Hematopoietic multipotent progenitor cell (in vitro differentiated cells): ENCODE measurements around the gene PSMB7. TPM values are rescaled to one million over a fixed set of nuclear protein-coding genes. Genes with fewer than 3 reads are reported as not detected.
A peak's percentile ranks its signal among the peaks of the same experiment; 100 is the strongest.

Source experiments
- DNase-seq, 3 donors: peaks; one replicate each; pipeline ENCODE4 v3.0.0-alpha.2; 2011 to 2015; ENCODE audit warnings: low read depth in 2 of 3, low spot score in 2 of 3
- total RNA-seq: library from RNA; depleted of rRNA; stranded (reverse); fragments of >200 nt; gene quantifications from one replicate; pipeline ENCODE4 v1.2.3, GENCODE V29; 2012

The PSMB7 gene
- total RNA-seq, 1 donor: 143 TPM

DNA sequence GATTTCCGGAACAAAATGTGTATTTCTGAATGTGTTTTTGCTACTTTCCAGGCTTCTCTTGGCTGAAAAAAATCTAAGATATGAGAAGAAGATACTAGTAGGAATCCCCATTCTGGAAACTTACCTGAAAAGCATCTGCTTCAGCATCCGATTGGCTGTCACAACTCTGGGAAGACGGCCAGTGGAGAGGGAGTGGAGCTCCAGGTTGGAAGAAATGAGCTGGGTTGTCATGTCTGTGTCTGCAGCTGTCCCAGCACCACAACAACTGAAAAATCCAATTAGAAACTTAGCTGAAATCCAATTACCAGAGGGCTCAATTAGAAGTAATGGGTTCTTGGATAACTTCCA, 3.0 kb downstream of the PSMB7 start:
- no peak for DNase-seq

DNA sequence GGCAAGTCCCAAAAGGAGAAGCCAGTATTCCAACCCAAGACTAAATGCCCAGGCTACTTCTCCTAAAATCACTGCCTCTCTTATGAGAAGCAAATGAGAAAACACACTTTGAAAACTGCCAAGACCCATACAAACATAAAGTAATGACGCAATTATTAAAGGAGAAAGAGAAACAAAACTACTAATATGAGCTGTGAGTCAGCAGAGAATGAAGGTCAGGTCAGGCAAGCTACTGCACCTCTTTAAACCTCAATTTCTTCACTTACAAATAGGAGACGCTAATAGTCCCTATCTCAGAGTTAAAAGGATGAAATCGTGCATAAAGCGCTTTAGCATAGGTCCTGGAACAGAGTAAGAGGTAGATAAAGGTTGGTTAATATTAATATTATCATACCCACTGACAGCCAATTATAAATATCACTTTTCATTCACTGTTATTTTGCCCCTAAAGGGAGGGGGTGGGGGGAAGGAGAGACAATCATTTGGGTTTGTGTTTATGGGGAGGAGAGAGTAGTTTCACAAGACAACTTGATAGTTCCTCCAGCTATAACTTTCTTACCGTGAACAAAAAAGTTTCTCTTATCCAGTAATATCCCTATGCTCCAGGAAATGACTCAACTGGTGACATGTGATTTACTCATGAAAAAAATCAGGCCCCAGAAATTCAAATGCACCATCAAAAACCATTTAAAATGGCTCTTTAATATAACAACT, 3.6 kb downstream of the PSMB7 start:
- DNase-seq: no peak

DNA sequence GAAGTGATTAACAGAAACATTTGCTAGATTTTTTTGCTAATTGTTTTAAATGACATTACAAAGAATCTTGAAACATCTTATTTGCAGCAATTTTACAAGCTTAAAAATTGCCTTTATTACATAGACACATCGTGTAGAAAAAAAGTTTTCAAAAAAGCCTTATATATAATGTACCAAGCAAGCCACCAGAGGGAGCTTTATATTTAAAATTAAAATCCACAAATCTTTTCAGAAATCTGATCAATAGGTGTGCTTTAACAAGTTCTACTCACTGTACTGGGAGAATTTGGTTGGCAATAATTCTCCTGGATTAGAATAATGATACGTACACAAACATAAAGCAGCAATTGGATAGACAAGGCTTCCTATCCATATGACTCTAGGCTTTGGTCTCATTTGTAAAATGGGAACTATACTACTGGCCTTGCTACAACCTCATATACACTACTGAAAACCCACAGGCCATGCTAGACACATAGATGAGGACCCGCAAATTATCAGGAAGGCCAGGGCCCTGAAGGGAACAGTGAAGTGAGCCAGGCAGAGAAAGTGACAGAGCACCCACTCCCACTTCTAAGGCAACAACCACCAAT, 4.8 kb downstream of the PSMB7 start:
- peak in 1 of 3 donors; percentile 25 for DNase-seq

DNA sequence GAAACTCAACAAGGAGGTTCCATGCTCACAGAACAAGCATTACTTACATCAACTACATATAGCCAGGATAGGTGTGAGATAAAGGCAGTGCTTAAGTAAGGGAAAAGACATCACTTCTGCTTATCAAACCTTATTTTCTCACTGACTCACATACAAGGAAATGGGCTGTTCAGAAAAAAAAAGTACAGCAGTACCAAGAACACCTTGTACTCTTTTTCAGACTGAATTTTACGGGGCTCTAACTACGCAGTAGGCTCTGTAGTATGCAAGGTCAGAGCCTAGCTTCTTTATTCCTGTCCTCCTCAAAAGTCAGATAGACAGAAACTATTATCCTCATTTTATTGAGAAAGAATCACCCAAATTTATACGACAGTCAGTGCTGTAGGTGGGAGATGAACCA, 5.8 kb downstream of the PSMB7 start:
- no peak for DNase-seq

DNA sequence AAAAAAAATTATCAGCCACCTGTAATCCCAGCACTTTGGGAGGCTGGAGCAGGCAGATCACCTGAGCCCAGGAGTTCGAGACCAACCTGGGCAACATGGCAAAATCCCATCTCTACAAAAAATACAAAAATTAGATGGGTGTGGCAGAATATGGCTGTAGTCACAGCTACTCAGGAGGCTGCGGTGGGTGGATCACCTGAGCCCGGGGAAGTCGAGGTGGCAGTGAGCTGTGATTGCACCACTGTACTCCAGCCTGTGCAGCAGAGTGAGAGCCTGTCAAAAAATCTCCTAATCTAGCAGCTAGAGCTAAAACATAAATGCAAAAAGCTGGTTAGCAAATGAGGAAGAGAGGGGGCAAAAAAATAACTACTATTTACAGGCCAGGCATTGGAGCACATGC, 12.0 kb downstream of the PSMB7 start:
- no peak for DNase-seq

DNA sequence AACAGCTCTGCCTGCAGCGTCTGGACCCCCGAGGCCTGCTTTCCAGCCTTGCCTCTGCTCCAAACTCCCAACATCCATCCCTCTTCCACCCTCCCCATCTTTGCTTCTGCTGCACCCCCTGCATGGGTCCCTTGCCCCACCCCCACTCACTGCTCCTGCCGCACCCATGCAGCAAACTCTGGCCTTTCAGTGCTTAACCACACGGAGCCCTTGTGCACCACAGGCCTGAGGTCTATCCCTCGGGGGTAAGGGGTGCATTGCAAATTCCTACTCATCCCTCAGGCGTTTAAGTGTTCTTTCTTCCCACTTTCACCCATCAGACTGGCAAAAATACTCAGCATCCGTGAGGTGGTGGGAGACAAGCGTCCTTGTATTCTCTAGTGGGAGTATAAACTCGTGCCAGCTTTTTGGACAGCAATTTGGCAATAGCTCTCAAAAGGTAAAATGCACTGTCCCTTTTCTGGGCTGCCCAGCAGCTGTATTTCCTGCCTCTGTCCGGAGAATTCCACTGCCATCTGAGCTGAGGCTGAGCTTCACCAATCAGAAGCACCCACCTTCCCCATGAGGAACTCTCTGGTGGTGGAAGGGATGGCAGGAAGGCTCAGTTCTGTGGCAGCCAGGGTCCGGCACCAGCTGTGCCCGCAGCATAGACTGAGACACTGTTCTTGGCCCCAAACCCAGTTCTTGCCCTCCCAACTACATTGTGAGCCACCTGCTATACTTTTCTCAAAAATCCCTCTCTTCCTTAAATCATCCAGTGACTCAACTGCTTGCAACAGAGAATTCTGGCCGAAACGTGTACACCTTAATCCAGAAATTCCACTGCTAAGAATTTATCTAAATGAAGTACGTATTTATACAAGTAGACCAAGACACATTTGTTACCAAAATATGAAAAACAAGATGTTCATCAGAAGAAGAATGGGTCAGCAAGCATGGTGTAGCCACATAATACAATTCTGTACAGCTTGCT, 15.0 kb downstream of the PSMB7 start:
- DNase-seq: no peak

DNA sequence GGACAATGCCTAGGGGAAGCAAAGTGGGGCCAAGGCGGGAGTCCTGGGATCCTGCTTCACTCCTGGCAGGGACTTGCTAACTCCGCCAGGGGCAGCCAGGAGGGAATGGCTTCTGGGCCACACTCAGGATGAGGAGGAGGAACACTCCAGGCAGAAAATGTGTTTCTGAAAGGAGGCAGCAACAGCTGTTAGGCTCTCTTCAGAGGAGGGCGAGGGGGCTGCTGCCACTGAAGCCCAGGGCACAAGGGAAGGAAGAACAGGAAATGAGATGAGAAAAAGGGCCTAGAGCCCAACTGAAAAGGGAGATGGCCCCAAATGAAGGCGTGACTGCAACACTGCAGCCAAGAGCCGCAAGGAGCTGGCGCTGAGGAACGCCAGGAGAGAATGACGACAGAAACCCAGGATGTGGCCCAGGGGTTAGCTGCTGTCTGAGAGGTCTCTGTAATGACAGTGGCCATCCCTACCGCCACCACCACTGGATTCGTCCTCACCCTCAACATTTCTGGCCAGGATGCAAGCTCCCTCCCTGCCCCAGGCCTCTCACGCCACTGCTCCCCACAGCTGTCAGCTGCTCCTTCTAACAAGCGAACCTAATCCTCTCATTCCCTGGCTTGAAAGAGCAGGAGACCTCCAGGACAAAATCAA, 15.8 kb downstream of the PSMB7 start:
- no peak for DNase-seq

DNA sequence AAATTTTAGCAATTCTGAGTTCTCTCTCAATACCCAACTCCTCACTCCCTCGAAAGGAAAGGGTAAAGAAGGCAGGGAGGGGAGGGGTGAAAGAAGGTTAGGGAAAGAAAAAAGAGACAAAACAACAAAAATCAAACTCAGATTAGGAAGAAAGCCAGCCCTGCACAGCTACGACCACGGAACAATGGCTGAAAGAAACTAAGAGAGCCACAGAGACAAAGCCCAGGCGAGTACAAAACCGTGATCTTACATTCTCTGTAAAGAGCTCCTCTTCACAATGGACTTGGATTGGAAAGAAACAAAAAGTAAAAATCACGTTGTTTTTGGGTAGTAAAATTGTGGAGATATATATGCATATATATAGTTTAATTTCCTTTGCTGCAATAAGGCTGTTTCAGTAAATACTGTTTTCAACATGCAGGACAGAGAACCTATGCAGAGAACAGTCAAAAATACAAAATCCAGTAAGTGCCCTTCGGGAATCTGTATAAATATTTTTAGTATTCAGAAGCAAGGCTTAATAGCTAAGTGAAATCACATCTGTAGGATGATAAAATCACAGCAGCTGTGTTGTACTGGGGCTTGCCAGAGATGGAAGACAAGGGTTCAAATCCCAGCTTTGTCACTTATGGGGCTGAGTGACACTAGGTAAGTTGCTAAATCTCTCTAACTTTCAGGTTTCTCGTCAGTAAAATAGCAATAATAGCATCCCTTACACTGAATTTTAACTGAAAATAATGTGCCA, 16.9 kb downstream of the PSMB7 start:
- no peak for DNase-seq

DNA sequence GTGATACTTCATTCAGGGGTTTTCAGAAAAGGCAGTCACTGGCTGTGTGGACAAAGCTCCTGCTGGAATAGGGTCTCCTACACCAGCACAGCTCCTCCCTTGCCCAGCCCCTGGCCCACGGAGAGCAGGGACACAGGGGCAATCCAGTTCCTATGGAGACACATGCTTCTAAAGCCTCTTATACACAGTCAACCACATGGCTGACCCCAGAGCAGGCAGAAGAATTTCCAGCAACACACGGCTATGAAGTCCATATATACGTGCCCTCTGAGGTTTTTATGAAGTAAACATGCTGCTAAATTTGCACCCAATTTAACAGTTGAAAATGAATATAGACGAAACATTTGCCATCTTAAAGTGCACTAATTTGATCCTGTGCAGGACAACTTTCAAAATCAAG, 19.4 kb downstream of the PSMB7 start:
- no peak for DNase-seq

DNA sequence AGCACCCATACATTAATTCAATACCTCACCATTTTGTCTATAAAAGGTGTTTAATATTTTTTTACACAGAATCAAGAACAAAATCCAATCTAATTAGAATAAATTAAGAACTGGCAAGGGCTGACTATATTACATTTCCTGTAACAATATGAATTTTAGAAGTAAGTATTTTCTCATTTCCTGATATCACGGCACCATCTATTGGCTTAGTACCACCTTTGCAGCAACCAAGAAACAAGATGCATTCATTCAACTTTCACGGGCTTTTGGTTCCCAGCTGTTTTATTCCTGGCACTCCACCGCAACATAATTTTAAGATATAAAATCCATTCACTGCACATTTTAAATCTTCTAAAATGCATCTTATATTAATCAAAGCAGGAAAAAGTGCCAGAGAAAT, 20.6 kb downstream of the PSMB7 start:
- peak in 1 of 3 donors; percentile 9 for DNase-seq

DNA sequence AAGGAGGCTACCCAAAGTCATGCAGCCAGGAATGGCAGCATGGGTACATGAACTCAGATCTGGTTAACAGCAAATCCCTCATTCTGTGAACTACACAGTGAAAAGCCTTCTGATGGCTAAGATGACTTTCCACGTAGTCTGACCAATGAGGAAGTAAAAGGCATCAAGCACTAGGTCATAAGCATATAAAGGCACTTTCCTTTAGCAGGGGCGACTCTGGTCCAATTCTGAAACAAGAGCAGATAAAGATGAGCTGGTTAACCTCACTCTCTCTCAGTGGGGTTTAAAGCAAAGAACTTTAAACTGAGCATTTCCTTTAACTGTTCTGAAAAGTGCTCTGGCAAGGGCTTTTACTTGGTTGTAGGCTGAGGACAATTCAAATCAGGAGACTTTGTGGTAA, 21.1 kb downstream of the PSMB7 start:
- DNase-seq: no peak

DNA sequence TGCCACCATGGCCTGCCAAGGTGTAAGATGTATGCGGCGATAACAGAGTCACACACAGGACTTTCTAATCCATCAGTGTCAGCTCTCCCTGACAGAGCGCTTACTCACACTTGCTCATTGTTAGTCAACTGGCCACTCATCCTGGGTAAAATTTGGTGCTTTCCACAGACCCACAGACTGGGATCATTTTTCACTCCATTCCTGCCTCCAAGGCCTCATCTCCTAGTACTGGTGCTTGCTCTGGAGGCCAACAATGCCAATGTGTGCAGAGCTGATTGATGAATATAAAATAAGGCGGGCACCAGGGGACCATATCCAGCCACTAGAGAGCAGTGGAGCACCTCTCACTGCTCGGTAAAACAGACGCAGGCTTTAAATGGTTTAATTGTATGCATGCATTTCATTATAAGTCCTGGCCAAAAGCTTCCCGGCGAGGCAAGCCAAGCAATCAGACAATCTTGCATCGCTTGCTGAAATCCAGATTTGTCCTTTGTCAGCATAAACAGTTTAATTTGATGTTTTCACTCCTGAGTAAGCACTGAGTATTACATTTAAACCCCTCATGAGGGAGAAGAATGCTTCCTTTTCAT, 22.3 kb downstream of the PSMB7 start:
- no peak for DNase-seq

DNA sequence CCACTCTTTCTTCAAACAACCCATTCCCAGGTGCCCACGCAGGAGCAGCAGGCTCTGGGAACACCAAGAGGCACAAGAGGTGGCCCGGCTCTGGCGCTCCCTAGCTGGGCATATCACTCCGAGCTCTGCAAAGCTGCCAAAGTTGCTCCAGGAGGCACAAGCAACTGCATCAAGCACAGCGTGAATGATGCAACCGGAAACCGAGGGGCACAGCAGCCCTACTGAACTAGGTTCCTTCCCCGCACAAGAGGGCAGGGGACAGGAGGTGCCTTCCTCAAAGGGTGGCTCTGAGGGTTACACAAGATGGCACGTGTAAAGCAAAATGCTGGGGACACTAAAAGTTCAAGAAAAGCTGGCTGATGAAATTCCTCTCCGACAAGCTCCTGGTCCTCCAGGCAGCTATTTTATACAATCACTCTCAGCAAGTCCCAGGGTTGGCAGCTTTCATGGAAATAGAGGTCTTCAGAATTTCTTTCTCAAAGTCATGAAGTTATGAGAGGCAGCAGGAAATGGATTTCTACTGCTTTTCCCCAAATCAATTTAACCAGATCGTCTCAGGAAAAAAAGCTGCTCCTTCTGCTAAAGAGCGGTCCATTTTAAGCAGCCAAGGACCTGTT, 22.9 kb downstream of the PSMB7 start:
- DNase-seq: no peak

DNA sequence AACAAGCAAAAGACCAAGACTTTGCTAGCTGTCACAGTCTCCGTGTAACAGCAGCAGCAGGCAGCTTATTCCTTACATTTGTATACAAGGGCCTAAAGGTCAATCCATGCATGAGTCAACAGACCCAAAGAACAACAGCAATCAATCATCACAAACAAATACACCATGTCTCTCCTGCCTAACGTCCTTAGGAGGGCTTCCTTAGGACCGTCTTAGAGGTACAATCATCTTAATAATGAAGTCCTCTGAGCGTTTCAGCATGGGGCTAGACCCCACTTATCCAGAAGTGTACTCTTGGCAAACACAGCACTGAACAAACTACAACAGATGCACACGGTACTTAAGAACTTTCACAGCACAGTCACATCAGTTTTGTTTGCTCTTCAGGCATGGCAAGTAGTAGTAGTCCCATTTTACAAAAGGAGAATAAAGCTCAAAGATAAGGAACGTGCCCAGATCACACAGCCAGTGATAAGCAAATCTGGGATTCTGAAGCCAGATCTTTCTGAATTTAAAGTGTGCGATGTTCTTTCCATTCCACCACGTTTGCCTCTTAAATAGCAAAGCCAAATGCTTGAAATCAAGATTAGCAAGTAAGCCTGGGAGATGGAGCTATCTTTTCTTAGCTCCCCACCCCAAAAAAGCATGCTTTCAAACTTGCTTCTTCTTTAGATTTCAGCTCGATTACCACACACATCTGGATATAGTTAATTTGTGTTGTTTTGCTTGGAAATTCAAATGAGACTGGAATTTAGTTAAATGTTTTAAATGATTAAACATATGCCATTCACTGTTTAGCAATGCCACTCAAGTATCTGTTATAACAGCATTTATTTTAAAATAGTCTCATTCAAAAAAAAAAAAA, 24.2 kb downstream of the PSMB7 start:
- DNase-seq: no peak

DNA sequence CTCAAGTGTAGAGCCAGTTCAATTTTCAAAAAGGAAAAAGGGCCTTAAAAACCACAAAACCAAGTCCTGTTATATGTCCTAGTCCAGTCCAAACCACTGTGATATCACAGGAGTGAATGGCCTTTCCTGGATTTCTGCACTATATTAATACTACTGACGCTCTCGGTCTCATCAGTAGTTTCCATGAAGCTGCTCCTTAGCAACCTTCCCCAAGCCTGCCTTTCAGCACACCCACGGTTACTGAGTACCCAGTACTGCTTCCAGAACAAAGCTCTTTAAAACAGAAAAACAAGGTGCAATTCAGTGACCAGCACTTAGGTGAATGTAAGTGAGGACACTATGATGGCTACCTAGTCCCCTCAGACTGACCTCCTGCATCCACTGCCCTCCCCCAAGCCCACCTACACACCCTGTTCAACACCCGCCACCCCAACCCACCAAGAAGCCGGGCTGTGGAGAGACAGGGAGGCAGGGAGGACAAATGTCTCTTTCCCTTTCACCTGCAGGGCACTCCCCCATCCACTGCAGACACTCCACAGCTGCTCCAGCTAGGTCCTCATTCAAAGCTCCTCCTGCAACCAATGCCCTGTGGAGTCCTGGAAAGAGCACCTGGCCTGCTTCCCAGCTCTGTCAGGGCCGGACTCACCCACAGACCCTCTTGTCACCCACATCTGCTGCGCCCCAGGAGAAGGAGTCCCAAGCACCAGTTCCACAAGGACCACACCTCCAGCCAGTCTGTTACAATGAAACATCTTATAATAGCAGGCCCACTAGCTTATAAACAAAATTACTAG, 25.9 kb downstream of the PSMB7 start:
- no peak for DNase-seq

DNA sequence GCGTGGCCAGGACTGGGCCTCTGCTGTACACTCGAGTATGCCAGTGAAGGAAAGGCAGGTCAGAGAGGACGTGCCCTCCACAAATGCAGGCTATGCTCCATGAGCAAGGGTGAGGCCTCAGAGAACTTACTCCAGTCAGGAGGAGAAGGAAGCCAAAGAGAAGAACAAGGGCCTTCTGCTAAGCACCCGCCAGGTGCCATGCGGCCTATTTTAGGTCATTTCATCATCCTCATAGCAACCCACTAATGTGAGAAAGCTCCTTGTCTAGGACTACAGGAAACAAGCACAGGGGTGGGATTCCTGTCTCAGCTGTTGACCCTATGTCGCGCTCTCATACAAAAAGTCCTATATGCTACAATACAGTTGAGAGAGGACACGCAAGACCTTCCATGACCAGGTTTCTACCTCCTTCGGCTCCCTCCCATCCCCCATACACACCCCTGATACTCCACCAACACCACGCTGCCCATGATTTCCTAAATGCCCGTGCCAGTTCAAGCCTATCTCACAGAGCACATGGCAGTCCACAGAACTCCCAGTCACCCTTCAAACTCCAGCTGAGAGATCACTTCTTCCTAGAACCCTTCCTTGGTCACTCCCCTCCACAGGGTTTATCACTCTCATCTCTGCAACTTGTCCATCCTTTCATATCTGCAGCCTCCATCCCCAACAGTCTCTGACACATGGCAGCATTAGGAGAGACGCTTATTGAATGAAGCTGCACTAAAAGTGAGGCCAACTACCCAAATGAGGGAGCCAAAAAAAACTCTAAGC, 26.8 kb downstream of the PSMB7 start:
- DNase-seq: no peak

DNA sequence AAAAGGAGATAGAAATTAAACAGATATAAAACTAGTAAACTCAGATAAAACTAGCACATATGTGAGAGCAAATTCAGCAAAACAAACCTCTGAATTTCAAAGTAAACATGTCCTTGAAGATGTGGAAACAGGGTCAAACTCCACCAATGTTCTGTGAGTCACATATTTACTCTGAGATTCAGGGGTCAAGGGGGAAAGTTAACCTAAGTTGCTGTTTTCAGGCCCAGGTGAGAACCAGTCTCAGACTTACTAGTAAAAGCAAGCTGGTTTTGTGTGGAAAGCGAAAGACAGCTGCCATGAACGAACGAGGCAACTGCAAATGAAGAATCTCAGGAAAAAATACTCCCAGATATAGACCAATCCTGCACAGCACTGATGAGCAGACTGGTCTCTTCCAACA, 29.0 kb downstream of the PSMB7 start:
- DNase-seq: no peak
